Measurements from ENCODE around the gene GALNT2. TPM values are rescaled to one million over a fixed set of nuclear protein-coding genes. Genes with fewer than 3 reads are reported as not detected.

GALNT2 gene
- total and polyA plus RNA-seq, 2 of the 4 experiments (the other 2 are of a cell fraction) = 50.4 to 189 TPM

GRCh38 chr1:230056098-230056497 lies 10.9 kb upstream of the GALNT2 start:
- no peaks in the 10 kb centered on the region for H3K79me1 ChIP-seq (ENCODE audit: low read depth in 1 of 2, low read length in 2 of 2)
- H3K4ac ChIP-seq (ENCODE audit: low read depth, low read length) = no peak overlapping the region
- H2AK9ac ChIP-seq (replicated peaks; ENCODE audit: low read depth, low read length, poor library complexity) = no peak overlapping the region
- BruUV-seq (replicated peaks) = no TSS peak
- CTCF ChIA-PET = no interaction called here
- POLR2A ChIA-PET (ENCODE audit: unreplicated experiment) = no interaction called here
- H2BK5ac ChIP-seq (ENCODE audit: low read depth, low read length, poor library complexity, severe bottlenecking) = no peak overlapping the region
- no peak overlapping the region for H2AK5ac ChIP-seq (ENCODE audit: low read depth, low read length)
- ATAC-seq (ENCODE audit: low read depth) (no peak), DNase-seq (no peak)
- no peak overlapping the region for H2BK120ac ChIP-seq (ENCODE audit: low read depth, low read length)
- in situ Hi-C loops (cut with MboI; ENCODE audit: low sequenced_read_pairs) (no loop called here), intact Hi-C loops (cut with micrococcal nuclease) (no loop called here), dilution Hi-C loops (cut with HindIII; ENCODE audit: low sequenced_read_pairs, unreplicated experiment) (no loop called here)
- H3K18ac ChIP-seq (ENCODE audit: low read depth, low read length) = no peak overlapping the region
- H3K27ac ChIP-seq (ENCODE audit: insufficient read depth, low read length) = no peak overlapping the region
- H2BK20ac ChIP-seq (ENCODE audit: low read depth, low read length) = no peak overlapping the region
- H3K9me1 ChIP-seq (ENCODE audit: insufficient read depth, low read length) = no peaks in the 10 kb centered on the region
- no peak overlapping the region for H3K14ac ChIP-seq (replicated peaks; ENCODE audit: low read depth, low read length)
- no peak overlapping the region for H4K91ac ChIP-seq (ENCODE audit: insufficient read depth, low read depth, low read length)
- H2AFZ ChIP-seq (replicated peaks; ENCODE audit: low read length, poor library complexity) = no peak overlapping the region
- no peak overlapping the region for H3K56ac ChIP-seq (ENCODE audit: extremely low read depth, insufficient read depth, low read length)
- no peak overlapping the region for H4K5ac ChIP-seq (ENCODE audit: low read depth, low read length)
- no peaks in the 10 kb centered on the region for H3K9me3 ChIP-seq (ENCODE audit: control insufficient read depth, insufficient read depth, low read length)
- no peak overlapping the region for H3K4me3 ChIP-seq (ENCODE audit: insufficient read depth, low read depth, low read length)
- H3K36me3 ChIP-seq (ENCODE audit: control insufficient read depth, insufficient read depth, low read length) = no peaks in the 10 kb centered on the region
- H2BK15ac ChIP-seq (ENCODE audit: low read depth, low read length) = no peak overlapping the region
- TF ChIP-seq RCOR1 (IDR thresholded peaks at IDR 0.05; ENCODE audit: insufficient replicate concordance, low read length) (no peak), SMC3 (IDR thresholded peaks at IDR 0.05; ENCODE audit: low read depth, low read length) (no peak), FOS (IDR thresholded peaks at IDR 0.05; ENCODE audit: low read depth, low read length) (no peak)
- no peak overlapping the region for H3K4me2 ChIP-seq (ENCODE audit: low read depth, low read length)
- H3K23ac ChIP-seq (ENCODE audit: low read depth, low read length) = no peak overlapping the region
- H4K20me1 ChIP-seq (ENCODE audit: insufficient read depth, low read length) = no peaks in the 10 kb centered on the region
- no peaks in the 10 kb centered on the region for H3K4me1 ChIP-seq (ENCODE audit: control insufficient read depth, insufficient read depth, low read length)
- H4K8ac ChIP-seq (ENCODE audit: low read depth in 2 of 2, low read length in 2 of 2) = no peak overlapping the region
- H3K9ac ChIP-seq (ENCODE audit: low read depth, low read length) = no peak overlapping the region
- WGBS, 2 experiments (ENCODE audit: extremely low coverage in 2 of 2, insufficient read length in 1 of 2) = no CpG with 5 or more reads among the region's 1 CpG
- peaks cover 19% of the 10 kb centered on the region for H3K27me3 ChIP-seq (ENCODE audit: control insufficient read depth, insufficient read depth, low read length)

All from IMR-90 (cell line).